HG03097 (cell line): Measurements from ENCODE around the gene C6orf62.
A peak's percentile ranks its signal among the peaks of the same experiment; 100 is the strongest.
"Not testable (repeated sequence)": the region's sequence is repeated elsewhere in the genome, so short reads cannot be mapped to it uniquely, and the experiment has no call there.

Experiments
- ATAC-seq: cut with Tn5 transposase; IDR thresholded peaks from one replicate; pipeline ENCODE4 v1.9.1; 2021; ENCODE audit not compliant: unreplicated experiment, low FRiP score

Gene C6orf62

DNA sequence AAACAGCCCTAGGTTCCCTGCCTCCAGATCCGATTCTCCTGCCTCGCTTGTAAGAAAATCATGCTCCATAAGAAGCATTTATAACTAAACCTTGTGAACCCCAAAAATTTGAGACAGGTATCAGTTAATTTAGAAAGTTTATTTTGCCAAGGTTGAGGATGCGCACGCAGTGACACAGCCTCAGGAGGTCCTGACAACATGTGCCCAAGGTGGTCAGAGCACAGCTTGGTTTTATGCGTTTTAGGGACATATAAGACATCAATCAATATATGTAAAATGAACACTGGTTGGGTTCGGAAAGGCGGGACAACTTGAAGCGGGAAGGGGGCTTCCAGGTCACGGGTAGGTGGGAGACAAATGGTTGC, 50.0 kb downstream of the C6orf62 start:
- no peak for ATAC-seq

GRCh38 chr6:24668066-24668996, 50.6 kb downstream of the C6orf62 start:
- not testable (repeated sequence) for ATAC-seq

GRCh38 chr6:24667378-24667803, 51.6 kb downstream of the C6orf62 start:
- peak; percentile 9 for ATAC-seq

- ATAC-seq = peak; percentile 97
These were observed 52.1 kb downstream of the C6orf62 start, which contains the start of the genes ACOT13 and TDP2 for GRCh38 chr6:24666641-24667377. TSS of gene ACOT13 (plus strand) at chr6:24667077. CDS start at chr6:24667264, 187 bp downstream. TSS of gene TDP2 (minus strand) at chr6:24666899. CDS start at chr6:24666862, 37 bp downstream.

GRCh38 chr6:24666097-24666640, 52.8 kb downstream of the C6orf62 start:
- ATAC-seq = peak; percentile 25

GRCh38 chr6:24664046-24664987, 54.6 kb downstream of the C6orf62 start:
- ATAC-seq = no peak

- ATAC-seq = no peak
These were observed 55.8 kb downstream of the C6orf62 start for GRCh38 chr6:24663189-24663588.

GRCh38 chr6:24662236-24662635, 56.7 kb downstream of the C6orf62 start:
- ATAC-seq = no peak

- not testable (repeated sequence) for ATAC-seq
These were observed 57.2 kb downstream of the C6orf62 start for GRCh38 chr6:24661759-24662158.

DNA sequence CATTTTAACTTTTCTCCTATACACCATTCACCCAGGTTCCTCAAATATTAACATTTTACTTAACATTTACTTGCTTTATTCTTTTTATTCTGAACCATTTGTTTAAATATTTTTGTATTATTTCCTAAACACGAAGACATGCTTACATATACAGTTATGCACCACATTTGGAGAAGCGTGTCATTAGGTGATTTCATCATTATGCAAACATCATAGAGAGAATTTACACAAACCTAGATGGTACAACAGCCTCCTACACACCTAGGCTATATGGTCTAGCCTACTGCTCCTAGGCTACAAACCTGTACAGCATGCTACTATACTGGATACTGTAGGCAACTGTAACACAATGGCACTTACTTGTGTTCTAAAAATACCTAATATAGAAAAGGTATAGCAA, 58.8 kb downstream of the C6orf62 start:
- no peak for ATAC-seq

- no peak for ATAC-seq
These were observed 59.4 kb downstream of the C6orf62 start for GRCh38 chr6:24659561-24659960.

- ATAC-seq = no peak
These were observed 60.1 kb downstream of the C6orf62 start for GRCh38 chr6:24658573-24659560.

DNA sequence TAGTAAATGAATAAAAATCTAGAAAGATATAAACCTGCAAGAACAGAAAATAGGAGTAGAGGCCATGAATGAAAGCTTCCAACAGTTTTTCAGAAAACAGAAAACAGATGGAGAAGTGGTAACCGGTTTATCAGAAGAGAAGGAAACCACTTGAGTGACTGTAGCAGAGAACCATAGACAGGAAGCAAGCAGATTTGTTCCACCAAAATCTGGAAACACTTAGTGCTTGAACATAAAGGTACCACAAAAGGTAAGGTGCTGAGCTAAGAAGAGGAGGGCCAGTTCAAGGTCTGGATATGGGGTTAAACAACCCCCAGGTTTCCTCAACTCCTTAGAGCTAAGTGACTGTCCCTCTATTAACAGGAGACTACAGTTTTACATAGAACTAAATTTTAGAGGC, 63.7 kb downstream of the C6orf62 start:
- no peak for ATAC-seq
